ENCODE measurements around the gene SBK1.
"Not testable (repeated sequence)": the region's sequence is repeated elsewhere in the genome, so short reads cannot be mapped to it uniquely, and the experiment has no call there.

Gene SBK1

GRCh38 chr16:28291651-28292626 lies at the start of gene SBK1:
Gene SBK1 (plus strand): TSS chr16:28292525. CDS start chr16:28317392, 24,867 bp downstream.
- DNase-seq = peak; percentile 83

GRCh38 chr16:28249483-28249882 lies 42.8 kb upstream of the SBK1 start:
- DNase-seq = not testable (repeated sequence)

- no peak for DNase-seq
Measured at GRCh38 chr16:28250999-28251398, 41.3 kb upstream of the SBK1 start.

DNA sequence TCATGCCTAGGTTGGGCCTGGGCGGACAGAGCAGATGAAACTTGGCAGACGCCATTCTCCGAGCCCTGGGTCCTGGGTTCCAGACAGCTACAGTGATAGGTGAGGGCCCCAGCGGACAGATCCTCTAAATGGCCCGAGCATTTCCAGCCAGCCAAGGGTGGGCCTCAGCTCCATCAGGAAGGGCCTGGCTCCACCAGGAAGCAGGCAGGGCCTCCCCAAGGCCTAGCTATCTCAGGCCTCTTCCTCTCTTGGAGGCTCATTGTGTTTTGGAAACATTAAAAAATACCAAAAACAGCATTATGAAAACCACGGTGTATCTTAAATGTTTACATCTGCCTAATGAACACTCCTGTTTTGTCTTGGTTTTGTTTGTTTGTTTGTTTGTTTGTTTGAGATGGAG lies 38.2 kb upstream of the SBK1 start:
- DNase-seq = no peak

GRCh38 chr16:28255838-28256237 lies 36.5 kb upstream of the SBK1 start:
- no peak for DNase-seq

DNA sequence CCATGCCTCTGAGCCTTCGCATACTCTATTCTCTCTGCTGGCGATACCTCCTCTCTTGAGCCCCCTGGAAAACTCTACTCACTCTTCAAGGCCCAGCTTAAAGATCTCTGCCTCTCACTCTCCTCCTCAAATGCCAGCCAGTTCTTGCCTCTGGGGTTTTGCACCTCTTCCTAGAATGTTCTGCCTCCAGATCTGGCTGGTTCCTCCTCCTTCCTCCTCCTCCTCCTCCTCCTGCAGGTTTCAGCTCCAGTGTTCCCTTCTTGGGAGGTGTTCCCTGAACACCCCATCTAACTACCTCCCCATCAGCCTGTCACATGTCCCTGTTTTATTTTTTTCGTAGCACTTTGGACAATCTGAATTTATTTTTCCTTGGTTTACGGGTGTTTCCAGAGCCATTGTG lies 35.1 kb upstream of the SBK1 start:
- DNase-seq = no peak

DNA sequence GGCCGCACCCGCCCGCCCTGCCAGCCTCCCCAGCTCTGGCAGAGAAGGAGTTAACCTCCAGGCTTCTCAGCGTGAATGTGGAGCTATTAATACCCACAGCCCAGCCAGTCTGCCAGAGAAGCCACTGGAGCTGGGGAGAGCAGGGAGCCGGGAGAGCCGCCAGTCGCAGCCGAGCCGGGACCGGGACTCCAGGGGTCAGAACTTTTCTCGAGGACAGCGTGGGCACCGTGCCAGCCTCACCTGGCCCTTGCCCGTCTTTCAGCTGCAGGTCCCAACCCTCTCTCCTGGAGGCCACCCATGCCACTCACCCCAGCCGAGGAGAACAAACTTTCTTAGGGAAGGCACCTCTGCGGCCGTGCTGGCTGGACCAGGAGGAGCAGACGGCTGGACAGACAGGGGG lies 33.8 kb upstream of the SBK1 start:
- DNase-seq = peak; percentile 50

GRCh38 chr16:28259091-28259780 lies 33.1 kb upstream of the SBK1 start:
- no peak for DNase-seq

GRCh38 chr16:28259781-28260150 lies 32.6 kb upstream of the SBK1 start:
- DNase-seq = no peak

- no peak for DNase-seq
Measured at GRCh38 chr16:28260193-28260592, 32.1 kb upstream of the SBK1 start.

- peak; percentile 58 for DNase-seq
Measured at GRCh38 chr16:28261942-28262341, 30.4 kb upstream of the SBK1 start.

GRCh38 chr16:28263305-28263704 lies 29.0 kb upstream of the SBK1 start:
- DNase-seq = no peak

DNA sequence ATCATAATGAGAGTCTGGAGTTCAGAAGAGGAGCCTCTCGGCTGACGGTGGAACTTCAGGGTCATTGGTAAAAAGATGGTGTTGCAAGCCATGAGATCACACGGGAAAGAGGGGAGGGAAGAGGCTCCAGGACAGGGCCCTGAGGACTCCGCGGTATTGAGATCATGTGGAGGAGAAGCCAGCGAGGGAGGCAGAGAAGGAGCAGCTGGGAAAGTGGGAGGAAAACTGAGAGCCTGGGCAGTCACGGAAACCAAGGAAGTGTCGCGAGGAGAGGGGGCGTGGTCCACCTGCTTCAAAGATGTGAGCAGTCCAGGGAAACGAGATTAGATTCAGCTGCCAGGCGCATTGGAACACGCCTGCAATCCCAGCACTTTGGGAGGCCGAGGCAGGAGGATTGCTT lies 27.7 kb upstream of the SBK1 start:
- DNase-seq = no peak

- no peak for DNase-seq
Measured at GRCh38 chr16:28265822-28266221, 26.5 kb upstream of the SBK1 start.

GRCh38 chr16:28267356-28267755 lies 25.0 kb upstream of the SBK1 start:
- DNase-seq = no peak

DNA sequence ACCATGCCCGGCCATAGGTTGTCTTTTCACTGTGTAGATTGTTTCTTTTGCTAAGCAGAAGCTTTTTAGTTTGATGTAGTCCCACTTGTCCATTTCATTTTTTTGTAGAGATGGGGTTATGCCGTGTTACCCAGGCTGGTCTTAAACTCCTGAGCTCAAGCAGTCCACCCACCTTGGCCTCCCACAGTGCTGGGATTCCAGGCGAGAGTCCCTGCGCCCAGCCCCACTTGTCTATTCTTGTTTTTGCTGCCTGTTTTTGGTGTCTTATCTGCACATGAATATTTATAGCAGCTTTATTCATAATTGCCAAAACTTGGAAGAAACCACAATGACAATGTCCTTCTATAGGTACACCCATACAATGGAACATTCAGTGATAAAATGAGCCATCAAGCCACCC lies 18.8 kb upstream of the SBK1 start:
- no peak for DNase-seq

GRCh38 chr16:28274676-28275075 lies 17.6 kb upstream of the SBK1 start:
- no peak for DNase-seq

DNA sequence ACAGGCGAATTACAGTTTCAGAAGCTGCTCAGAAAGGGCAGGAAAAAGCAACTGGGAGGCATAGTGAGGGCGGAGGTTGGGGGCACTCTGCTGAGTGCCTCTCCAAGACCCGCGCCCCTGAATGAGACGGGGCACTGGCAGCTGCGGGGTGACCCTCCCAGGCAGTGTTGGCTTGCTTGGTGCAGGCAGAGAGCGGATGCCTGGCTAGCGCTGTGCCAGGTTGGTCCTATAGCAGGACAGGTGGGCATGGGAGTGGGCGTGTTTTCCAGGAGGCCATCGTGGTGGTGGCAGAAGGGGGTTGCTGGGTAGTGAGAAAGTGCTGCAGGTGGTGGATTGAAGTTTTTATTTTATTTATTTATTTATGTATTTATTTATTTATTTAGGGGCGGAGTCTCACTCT lies 16.0 kb upstream of the SBK1 start:
- DNase-seq = no peak

- DNase-seq = peak; percentile 88
Measured at GRCh38 chr16:28277537-28278388, 14.6 kb upstream of the SBK1 start.

- no peak for DNase-seq
Measured at GRCh38 chr16:28279006-28279405, 13.3 kb upstream of the SBK1 start.

DNA sequence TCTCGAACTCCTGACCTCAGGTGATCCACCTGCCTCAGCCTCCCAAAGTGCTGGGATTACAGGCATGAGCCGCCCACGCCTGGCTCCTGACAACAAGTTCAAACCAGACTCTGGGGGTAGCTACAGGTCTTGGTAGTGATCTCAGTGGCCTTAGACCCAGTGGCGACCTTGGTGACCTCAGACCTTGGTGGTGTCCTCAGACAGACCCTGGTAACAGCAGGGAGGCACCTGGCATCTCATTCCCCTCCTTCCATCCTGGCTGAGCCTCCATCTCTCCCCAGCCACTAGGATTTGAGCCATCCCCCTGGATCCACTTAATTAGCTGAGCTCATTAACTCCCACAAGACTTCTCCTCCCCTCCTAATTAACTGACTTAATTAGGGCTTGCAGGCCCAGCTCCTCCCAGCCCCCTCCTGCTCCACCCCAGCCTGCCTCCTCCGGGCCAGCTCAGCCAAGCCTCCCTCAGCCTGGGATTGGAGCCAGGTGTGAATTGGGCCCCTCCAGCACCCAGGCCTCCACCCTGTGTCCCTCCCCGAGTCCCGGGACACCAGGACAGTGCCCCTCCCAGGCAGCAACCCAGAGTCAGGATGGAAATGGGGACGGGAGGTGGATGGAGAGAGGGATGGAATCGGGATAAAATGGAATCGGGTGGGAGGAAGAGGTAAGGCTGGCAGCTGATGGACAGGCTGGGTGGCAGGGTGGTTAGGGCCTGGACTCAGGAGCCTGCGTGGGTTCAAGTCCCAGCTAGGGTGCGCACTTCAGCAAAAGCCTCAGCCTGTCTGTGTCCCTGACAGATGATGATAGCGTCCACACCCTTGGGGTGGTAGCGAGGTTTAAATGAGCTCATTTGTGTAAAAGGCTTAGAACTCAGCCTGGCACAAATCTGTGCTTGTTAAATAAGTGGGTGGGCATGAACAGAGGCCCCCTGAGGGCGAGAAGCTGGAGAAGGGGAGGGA lies 11.2 kb upstream of the SBK1 start:
- DNase-seq = no peak

- DNase-seq = no peak
Measured at GRCh38 chr16:28282045-28282444, 10.3 kb upstream of the SBK1 start.
